GM21825 (cell line): ENCODE measurements around the gene WDR81.
A peak's percentile ranks its signal among the peaks of the same experiment; 100 is the strongest.
"Not testable (repeated sequence)": the region's sequence is repeated elsewhere in the genome, so short reads cannot be mapped to it uniquely, and the experiment has no call there.

ENCODE experiments used
- ATAC-seq: cut with Tn5 transposase; IDR thresholded peaks from one replicate; pipeline ENCODE4 v1.9.1; 2021; ENCODE audit warnings: mild to moderate bottlenecking, moderate library complexity; ENCODE audit not compliant: unreplicated experiment

Gene WDR81

GRCh38 chr17:1713160-1713877 is 11.2 kb upstream of the WDR81 start:
- ATAC-seq = no peak

- ATAC-seq = no peak
Measured at GRCh38 chr17:1713878-1714426, 10.6 kb upstream of the WDR81 start.

GRCh38 chr17:1714427-1714979 is 10.0 kb upstream of the WDR81 start:
- no peak for ATAC-seq

GRCh38 chr17:1714980-1715802 is 9.3 kb upstream of the WDR81 start:
- ATAC-seq = no peak

- no peak for ATAC-seq
Measured at GRCh38 chr17:1715803-1716075, 8.8 kb upstream of the WDR81 start.

DNA sequence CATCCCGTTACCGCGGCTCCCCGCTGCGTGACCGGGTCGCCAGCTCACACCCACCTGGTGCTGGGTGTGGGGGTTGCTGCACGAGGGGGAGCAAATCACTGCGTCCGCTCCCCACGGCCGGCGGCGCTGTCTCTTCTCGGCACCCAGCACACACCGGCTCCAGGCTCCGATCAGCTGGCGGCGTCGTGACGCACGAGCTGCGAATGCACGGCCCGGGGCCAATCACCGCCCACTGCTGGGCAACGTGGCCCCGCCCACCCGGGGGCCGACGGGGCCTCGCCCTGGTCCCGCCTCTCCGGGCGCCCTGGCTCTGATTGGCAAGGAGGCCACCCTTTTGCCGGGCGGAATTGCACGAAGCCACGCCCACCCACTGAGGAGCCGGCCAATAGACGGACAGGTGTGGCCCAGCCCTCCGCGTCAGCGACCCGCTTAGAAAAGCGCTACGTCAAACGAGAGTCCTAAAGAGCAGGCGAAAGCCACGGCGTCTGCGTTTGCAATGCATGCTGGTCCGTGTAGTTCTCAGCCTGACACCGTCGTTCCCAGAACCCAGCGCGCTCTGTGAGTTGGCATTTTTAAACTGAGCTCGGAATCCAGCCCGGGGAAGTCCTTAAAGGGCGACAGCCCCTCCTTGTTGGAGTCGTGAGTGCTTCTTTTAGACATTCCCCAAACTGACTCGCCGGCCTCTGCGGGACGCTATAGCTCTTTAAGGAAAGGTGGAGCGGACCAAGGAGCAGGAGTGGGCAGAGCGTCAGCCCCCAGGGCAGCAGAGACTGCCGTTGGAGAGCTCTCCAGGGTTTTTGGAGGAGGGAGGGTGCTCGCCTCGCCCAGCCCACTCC is 8.2 kb upstream of the WDR81 start:
- peak; percentile 79 for ATAC-seq

DNA sequence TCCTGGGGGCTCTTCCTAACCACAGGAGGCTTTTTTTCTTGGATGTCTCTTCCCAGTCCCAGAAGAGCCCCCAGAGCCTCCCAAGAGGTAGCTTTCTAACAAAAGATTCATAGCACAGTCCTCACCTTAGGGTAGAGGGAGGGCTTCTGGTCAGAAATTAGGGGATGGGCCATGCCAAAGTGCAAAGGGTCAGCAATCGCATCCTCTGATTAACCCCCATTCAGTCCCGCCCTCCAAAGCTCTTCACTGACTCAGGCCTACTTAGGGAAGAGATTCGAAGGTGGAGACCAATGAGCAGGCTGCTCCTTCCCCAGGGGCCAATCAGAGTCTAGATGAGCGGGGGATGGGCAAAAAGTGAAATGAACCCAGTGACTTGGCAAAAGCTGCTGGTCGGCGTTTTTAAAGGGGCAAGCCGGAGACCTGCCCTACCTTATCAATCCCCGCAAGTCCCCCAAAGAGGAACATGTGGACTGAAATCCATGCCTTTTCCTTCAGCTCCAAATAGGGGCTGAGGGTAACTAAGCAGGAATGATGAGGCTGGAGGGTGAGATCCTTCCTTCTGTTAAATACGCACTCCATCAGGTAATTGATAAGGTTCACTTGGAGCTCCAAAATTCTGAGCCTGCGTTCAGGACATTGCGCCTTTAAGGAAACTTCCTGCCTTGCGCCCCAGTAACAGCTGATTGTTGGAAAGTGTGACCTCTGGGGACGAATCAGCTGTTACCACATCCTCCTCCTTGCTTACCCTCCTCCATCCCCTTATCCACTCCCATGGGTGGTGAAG is 7.4 kb upstream of the WDR81 start:
- peak; percentile 38 for ATAC-seq

- ATAC-seq = no peak
Measured at GRCh38 chr17:1718362-1719165, 5.9 kb upstream of the WDR81 start.

DNA sequence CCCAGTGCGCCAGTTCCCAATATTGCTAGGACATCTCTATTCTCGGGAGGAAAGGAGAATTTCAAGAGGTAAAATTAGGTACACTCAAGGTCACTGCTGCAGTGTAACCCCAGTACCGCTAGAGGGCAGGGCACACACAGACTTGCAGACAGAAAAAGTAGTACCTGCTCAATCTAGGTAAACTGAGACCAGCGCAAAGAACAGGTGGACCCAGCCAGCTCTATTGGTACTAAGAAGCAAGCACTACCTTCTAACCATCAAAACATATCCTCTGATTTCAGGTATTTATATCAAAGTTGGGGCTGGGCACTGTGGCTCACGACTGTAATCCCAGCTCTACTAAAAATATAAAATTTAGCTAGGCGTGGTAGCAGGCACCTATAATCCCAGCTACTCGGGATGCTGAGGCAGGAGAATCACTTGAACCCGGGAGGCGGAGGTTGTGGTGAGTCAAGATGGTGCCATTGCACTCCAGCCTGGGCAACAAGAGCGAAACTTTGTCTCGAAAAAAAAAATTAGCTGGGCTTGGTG is 3.6 kb upstream of the WDR81 start:
- no peak for ATAC-seq

DNA sequence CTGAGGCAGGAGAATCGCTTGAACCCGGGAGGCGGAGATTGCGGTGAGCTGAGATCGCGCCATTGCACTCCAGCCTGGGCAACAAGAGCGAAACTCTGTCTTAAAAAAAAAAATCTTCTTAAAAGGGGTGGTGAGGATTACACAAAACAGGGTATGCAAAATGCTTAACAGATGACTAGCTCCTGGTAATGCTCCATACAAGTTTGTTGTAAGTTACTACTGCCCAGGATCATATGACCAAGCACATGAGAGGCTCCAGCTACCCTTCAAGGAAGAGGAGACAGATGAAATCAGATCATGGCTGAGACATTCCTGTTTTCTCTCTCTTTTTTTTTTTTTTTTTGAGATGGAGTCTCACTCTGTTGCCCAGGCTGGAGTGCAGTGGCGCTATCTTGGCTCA is 2.5 kb upstream of the WDR81 start:
- ATAC-seq = not testable (repeated sequence)

- ATAC-seq = no peak
Measured at GRCh38 chr17:1724869-1725641, 551 bp downstream of the WDR81 start.

- ATAC-seq = no peak
Measured at GRCh38 chr17:1725642-1726511, 1.4 kb downstream of the WDR81 start.

GRCh38 chr17:1726626-1727257 is 2.2 kb downstream of the WDR81 start:
- no peak for ATAC-seq

DNA sequence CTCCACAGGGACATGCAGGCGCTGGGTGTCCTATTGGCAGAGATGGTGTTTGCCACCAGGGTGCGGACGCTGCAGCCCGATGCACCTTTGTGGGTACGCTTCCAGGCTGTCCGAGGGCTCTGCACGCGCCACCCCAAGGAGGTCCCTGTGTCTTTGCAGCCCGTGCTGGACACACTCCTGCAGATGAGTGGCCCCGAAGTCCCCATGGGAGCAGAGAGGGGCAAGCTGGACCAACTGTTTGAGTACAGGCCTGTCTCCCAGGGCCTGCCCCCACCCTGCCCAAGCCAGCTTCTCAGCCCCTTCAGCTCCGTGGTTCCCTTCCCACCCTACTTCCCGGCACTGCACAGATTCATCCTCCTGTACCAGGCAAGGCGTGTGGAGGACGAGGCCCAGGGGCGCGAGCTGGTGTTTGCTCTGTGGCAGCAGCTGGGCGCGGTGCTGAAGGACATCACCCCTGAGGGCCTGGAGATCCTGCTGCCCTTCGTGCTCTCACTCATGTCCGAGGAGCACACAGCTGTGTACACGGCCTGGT is 2.8 kb downstream of the WDR81 start:
- ATAC-seq = no peak

DNA sequence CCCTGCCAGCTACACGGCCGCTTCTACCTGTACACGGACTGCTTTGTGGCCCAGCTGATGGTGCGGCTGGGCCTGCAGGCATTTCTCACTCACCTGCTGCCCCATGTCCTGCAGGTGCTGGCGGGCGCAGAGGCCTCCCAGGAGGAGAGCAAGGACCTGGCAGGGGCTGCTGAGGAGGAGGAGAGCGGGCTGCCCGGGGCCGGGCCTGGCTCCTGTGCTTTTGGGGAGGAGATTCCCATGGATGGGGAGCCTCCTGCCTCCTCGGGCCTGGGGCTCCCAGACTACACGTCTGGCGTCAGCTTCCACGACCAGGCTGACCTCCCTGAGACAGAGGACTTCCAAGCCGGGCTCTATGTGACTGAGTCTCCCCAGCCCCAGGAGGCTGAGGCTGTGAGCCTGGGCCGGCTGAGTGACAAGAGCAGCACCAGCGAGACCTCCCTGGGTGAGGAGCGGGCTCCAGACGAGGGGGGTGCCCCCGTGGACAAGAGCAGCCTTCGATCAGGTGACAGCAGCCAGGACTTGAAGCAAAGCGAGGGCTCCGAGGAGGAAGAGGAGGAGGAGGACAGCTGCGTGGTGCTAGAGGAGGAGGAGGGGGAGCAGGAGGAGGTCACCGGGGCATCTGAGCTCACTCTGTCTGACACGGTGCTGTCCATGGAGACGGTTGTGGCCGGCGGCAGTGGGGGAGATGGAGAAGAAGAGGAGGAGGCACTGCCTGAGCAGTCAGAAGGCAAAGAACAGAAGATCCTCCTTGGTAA is 3.5 kb downstream of the WDR81 start:
- ATAC-seq = no peak

DNA sequence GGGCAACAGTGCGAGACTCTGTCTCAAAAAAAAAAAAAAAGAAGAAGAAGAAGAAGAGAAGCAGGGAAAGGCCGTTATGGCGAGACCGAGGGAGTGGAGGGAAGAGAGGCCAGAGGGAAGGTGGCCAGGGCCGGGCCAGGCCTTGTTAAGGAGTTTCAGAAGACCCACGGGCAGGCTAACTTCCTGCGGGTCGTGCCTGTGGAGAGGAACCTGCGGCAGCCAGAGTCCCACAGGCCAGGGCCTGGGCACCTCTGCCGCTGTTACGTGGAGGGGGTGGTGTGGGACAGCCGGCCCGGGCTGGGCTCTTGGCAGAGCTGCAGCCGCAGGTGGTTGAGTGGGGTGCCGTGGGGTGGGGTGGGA is 5.4 kb downstream of the WDR81 start:
- no peak for ATAC-seq
